Ovary (tissue), 9 donors: ENCODE results near the gene DNAJC6. TPM values are rescaled to one million over a fixed set of nuclear protein-coding genes. Genes with fewer than 3 reads are reported as not detected.
"Not testable (repeated sequence)": the region's sequence is repeated elsewhere in the genome, so short reads cannot be mapped to it uniquely, and the experiment has no call there.

Source experiments
- DNase-seq, 5 donors: peaks; one replicate each; pipeline ENCODE4 v3.0.0-alpha.2; 2019 to 2020
- H3K27ac ChIP-seq, 2 donors: fragments of 200-600 bp; one replicate each; pipeline versions ENCODE4 v1.5.1 to v1.8.0; 2019 to 2022
- H3K27me3 ChIP-seq: fragments of 200-600 bp; one replicate; pipeline ENCODE4 v1.8.0; 2022
- H3K36me3 ChIP-seq: fragments of 200-600 bp; sonication (generic); one replicate; pipeline ENCODE4 v1.5.1; 2019
- H3K4me1 ChIP-seq: one replicate; pipeline ENCODE4 v1.8.1; 2013; ENCODE audit warnings: mild to moderate bottlenecking, moderate library complexity; ENCODE audit not compliant: insufficient read depth
- H3K4me3 ChIP-seq: fragments of 200-600 bp; sonication (generic); one replicate; pipeline ENCODE4 v1.5.1; 2017
- H3K9me3 ChIP-seq, 2 donors: fragments of 200-600 bp in 1 of 2; sonication (generic) in 1 of 2; one replicate each; pipeline versions ENCODE4 v1.5.1 to v1.8.1; 2013 to 2019; ENCODE audit warnings: mild to moderate bottlenecking in 1 of 2, moderate library complexity in 1 of 2
- EP300 ChIP-seq: sonication (generic); formaldehyde crosslinking; IDR thresholded peaks from one replicate; pipeline ENCODE4 v1.6.1; 2017; ENCODE audit warnings: antibody characterized with exemption
- POLR2A ChIP-seq: fragments of 450-650 bp; IDR thresholded peaks from one replicate; pipeline ENCODE4 v1.6.1; 2017; ENCODE audit warnings: antibody characterized with exemption, mild to moderate bottlenecking, moderate library complexity
- WGBS, 3 donors: extraction: QIAGEN DNeasy Blood & Tissue Kit in 1 of 3; methylation state at CpG; one replicate each; pipeline versions ENCODE4 v1.1.5 to v1.1.7; 2013 to 2017; 5-methylcytosine and 5-hydroxymethylcytosine counted together
- intact Hi-C, 4 donors: fragments of 100-400 bp; cut with DNase I; formaldehyde crosslinking; loops; one replicate each; pipeline versions ENCODE4 v1.11.0 to v1.15.1; 2022 to 2023
- polyA plus RNA-seq, 2 donors: library from polyadenylated mRNA; stranded (reverse); fragments of 200-250 nt in 1 of 2; fragments of 350-450 nt in 1 of 2; fragmentation: Illumina TruSeq in 1 of 2; extraction: RNeasy Lipid Tissue Mini Kit (QIAGEN cat#74804) in 1 of 2; gene quantifications; one replicate each; pipeline ENCODE4 v1.2.3, GENCODE V29; 2013 to 2014
- total RNA-seq, 7 donors: library from RNA; depleted of rRNA in 2 of 7; stranded (reverse); fragments of >200 nt in 2 of 7; fragmentation: NEBNext Ultra II Directional in 3 of 7; extraction: Animal tissue kit (Norgen Biotek cat#: 25700) in 3 of 7; gene quantifications; one replicate each; pipeline versions ENCODE4 v1.1.0 to v1.2.4, GENCODE V29; 2016 to 2023
- TF ChIP-seq, protein P1 (sequence below), 3 donors: fragments of 450-650 bp in 2 of 3; fragments of 200-600 bp in 1 of 3; IDR thresholded peaks; one replicate each; pipeline versions ENCODE4 v1.5.1 to v1.8.0; 2016 to 2022; ENCODE audit warnings: antibody characterized with exemption in 3 of 3, mild to moderate bottlenecking in 1 of 3
- donor health status: DM: no; HTN: no; CAD: no; lungs with moderate emphysema.
- donor health status: DM: no; HTN: no; CAD: no.
- donor health status: Bipolar disorder and iron deficiency.
- donor health status: DM: yes; HTN: yes; CAD: no.
- donor health status: DM: no; HTN: no; CAD: no.
- donor health status: DM: yes; HTN: yes; CAD: no.

The DNAJC6 gene
- total and polyA plus RNA-seq, 9 donors: 0.48 to 2.7 (median 1.5) TPM

DNA sequence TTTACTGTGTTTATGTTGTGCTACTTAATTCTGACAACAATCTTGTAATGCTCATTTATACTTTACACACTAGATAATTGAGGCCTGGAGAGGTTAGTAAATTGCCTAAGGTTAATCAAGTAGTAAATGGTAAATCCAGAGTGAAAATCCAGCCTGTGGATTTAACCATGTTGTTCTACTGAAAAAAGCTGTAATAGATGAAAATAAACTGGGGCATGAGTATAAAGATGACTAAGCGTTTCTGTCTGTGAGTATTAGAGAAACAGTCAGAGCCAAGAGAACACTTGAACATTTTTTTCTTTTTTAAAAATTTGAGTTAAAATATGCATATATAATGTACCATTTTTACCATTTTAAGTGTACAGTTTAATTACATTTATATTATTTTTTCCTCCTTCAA, 63.2 kb downstream of the DNAJC6 start:
- Histone ChIP-seq H3K27ac (no peak overlapping the region), H3K4me3 (no peak overlapping the region), H3K27me3 (no peaks in the 10 kb centered on the region), H3K9me3 (no peaks in the 10 kb centered on the region), H3K4me1 (no peaks in the 10 kb centered on the region), H3K36me3 (no peaks in the 10 kb centered on the region)
- no peak for TF ChIP-seq EP300
- TF ChIP-seq POLR2A: no peak
- TF ChIP-seq, protein P1, sequence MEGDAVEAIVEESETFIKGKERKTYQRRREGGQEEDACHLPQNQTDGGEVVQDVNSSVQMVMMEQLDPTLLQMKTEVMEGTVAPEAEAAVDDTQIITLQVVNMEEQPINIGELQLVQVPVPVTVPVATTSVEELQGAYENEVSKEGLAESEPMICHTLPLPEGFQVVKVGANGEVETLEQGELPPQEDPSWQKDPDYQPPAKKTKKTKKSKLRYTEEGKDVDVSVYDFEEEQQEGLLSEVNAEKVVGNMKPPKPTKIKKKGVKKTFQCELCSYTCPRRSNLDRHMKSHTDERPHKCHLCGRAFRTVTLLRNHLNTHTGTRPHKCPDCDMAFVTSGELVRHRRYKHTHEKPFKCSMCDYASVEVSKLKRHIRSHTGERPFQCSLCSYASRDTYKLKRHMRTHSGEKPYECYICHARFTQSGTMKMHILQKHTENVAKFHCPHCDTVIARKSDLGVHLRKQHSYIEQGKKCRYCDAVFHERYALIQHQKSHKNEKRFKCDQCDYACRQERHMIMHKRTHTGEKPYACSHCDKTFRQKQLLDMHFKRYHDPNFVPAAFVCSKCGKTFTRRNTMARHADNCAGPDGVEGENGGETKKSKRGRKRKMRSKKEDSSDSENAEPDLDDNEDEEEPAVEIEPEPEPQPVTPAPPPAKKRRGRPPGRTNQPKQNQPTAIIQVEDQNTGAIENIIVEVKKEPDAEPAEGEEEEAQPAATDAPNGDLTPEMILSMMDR (IDR thresholded peaks at IDR 0.05): no peak
- intact Hi-C loops: no loop called here
- DNase-seq: no peak
- 55 to 64% (median 58%) methylated on average over 1 of the region's 1 CpG for WGBS, 3 donors

DNA sequence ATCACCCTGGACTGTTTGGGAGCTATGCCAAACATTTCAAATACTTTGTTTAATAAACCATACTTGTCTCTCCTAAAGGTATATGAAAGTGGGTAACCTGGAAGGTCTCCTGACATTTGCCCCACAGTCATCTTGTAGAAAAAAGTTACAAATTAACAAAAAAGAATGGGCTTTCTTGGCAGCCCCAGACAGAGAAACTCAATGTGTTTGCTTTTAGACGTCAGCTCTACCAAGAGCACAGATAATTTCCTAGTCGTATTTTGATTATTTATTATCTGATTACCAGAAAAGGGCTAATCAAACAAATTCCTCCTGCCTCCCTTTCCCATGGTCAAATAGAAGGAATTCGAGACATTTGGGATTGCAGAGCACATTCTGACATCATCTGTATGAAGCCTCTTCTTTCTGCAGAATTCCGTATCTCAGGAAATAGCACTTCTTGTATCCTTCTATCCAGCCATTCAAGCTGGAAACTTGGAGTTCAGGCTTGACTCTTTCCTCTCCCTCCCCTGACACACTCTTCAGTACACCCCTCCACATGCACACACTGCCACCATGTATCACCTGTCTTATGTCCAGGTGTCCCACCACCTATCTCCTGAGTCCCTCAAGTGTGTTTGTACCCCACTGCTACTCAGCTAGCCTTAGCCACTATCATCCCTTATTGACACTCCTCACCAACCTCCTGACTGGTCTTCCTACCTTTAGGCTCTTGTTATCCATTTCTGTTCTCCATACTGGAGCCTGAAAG, 68.3 kb downstream of the DNAJC6 start:
- Histone ChIP-seq H3K27me3 (no peaks in the 10 kb centered on the region), H3K4me3 (no peak overlapping the region), H3K9me3 (no peaks in the 10 kb centered on the region), H3K27ac (no peak overlapping the region), H3K36me3 (no peaks in the 10 kb centered on the region), H3K4me1 (no peaks in the 10 kb centered on the region)
- intact Hi-C loops: no loop called here
- 51 to 70% (median 62%) methylated on average over 4 of the region's 4 CpGs for WGBS, 3 donors
- TF ChIP-seq EP300: no peak
- TF ChIP-seq, protein P1 (IDR thresholded peaks at IDR 0.05): no peak
- TF ChIP-seq POLR2A: no peak
- no peak for DNase-seq

DNA sequence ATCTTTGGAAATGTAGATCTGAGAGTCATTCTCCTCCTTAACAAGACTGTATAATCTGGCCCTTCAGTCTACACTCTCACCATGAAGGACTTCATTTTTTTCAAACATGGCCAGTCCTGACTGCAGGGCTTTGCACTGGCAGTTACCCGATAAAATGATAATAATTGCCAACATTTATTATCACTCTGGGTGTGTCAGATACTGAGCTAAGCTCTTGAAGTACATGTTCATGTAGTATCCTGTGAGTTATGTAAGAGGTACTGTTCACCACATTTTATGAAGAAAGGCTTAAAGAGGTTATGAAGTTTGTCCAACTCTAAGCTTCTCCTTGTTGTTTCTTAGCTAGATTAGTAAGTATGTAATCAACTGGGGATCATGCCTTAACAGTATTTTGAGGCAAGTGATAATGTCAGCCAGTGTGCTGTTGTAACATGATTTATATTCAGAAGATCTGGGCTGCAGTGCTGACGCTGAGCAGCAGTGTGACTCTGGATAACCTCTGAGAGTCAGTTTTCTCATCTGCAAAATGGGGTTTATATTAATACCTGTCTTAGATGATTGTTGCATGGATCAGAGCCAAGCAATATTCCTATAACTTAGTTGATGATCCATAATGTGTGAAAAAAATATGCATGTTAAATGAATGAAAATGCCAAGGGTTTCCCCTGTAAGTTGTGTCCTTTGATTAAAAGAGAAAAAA, 69.1 kb downstream of the DNAJC6 start:
- 77 to 89% (median 84%) methylated on average over 2 of the region's 2 CpGs for WGBS, 3 donors
- no peaks in the 10 kb centered on the region for H3K9me3 ChIP-seq
- no peaks in the 10 kb centered on the region for H3K27me3 ChIP-seq
- intact Hi-C loops: no loop called here
- TF ChIP-seq, protein P1 (IDR thresholded peaks at IDR 0.05): no peak
- TF ChIP-seq POLR2A (no peak), EP300 (no peak)
- no peak for DNase-seq
- H3K36me3 ChIP-seq: no peaks in the 10 kb centered on the region
- no peak overlapping the region for H3K4me3 ChIP-seq
- no peaks in the 10 kb centered on the region for H3K4me1 ChIP-seq
- H3K27ac ChIP-seq: no peak overlapping the region

DNA sequence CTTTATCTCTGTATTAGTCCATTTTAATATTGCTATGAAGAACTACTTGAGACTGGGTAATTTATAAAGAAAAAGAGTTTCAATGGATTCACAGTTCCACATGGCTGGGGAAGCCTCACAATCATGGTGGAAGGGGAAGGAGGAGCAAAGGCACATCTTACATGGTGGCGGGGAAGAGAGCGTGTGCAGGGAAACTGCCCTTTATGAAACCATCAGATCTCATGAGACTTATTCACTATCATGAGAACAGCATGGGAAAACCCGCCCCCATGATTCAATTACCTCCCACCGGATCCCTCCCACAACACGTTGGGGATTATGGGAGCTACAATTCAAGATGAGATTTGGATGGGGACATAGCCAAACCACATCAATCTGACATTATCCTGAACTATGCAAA, 75.1 kb downstream of the DNAJC6 start:
- H3K4me1 ChIP-seq, H3K27me3 ChIP-seq, intact Hi-C loops, H3K9me3 ChIP-seq, H3K4me3 ChIP-seq, H3K27ac ChIP-seq, H3K36me3 ChIP-seq, DNase-seq: not testable (repeated sequence)
- 91 to 94% (median 91%) methylated on average over 5 of the region's 5 CpGs for WGBS, 3 donors

DNA sequence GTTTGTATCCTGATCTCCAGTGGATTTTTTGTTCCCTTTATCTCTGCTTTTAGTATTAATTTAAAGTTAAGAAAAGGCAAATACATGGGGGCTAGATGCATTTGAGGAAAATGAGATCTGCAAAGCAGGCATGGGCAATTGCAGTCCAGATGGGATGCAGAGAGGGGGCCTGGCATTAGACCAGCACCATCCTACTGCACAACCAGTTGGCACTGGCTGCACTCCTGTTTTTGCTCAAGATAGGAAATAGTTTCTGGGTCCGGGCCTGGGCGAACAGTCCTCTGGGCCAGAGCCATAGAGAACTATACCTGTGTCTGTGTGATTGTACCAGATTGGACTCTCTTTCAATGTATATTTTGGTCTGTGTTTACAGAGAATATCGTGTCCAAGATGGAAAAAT, 77.1 kb downstream of the DNAJC6 start:
- intact Hi-C loops: no loop called here
- 86 to 91% (median 91%) methylated on average over 3 of the region's 3 CpGs for WGBS, 3 donors

More for the DNA sequence above, 77.1 kb downstream of the DNAJC6 start:
- H3K9me3 ChIP-seq: no peaks in the 10 kb centered on the region
- H3K27ac ChIP-seq: no peak overlapping the region
- H3K4me1 ChIP-seq: no peaks in the 10 kb centered on the region
- no peak overlapping the region for H3K4me3 ChIP-seq
- H3K36me3 ChIP-seq: no peaks in the 10 kb centered on the region
- TF ChIP-seq, protein P1 (IDR thresholded peaks at IDR 0.05): no peak
- TF ChIP-seq POLR2A: no peak
- TF ChIP-seq EP300: no peak
- no peaks in the 10 kb centered on the region for H3K27me3 ChIP-seq
- DNase-seq: no peak
